Keratinocyte (primary cell): ENCODE measurements around the gene LENG1.

Experiments used
- EZH2 ChIP-seq: IDR thresholded peaks from one replicate; pipeline ENCODE4 v1.6.1; 2012; ENCODE audit warnings: inconsistent platforms, mild to moderate bottlenecking, low read length, moderate library complexity
- TF ChIP-seq, protein P1 (sequence below), 3 experiments: IDR thresholded peaks in 1 of 3; conservative IDR thresholded peaks in 1 of 3; optimal IDR thresholded peaks in 1 of 3; 2 replicates in 2 of 3; 3 replicates in 1 of 3; pipeline versions ENCODE3 to v1.5.1; 2011; ENCODE audit warnings: low read length in 3 of 3, mild to moderate bottlenecking in 3 of 3, moderate library complexity in 2 of 3, control low read depth in 1 of 3, inconsistent platforms in 1 of 3; ENCODE audit not compliant: insufficient read depth in 2 of 3; ENCODE audit errors: extremely low read depth in 1 of 3

DNA sequence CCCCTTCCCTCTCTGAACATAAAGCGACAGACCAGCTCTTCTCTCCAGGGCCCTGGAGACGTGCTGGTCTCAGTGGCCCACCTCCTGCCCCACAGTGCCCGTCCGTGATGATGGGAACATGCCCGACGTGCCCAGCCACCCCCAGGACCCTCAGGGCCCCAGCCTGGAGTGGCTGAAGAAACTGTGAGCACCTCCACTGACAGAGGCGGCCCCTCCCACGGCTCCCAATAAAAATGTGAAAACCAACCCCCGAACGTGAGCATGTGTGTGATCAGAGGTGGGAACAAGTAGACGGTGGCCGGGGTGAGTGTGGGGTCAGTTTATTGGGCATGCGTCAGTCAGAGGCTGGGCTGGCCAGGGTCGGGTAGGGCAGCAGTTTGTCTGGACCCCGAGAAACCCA is 52.8 kb downstream of the LENG1 start:
- TF ChIP-seq, protein P1, sequence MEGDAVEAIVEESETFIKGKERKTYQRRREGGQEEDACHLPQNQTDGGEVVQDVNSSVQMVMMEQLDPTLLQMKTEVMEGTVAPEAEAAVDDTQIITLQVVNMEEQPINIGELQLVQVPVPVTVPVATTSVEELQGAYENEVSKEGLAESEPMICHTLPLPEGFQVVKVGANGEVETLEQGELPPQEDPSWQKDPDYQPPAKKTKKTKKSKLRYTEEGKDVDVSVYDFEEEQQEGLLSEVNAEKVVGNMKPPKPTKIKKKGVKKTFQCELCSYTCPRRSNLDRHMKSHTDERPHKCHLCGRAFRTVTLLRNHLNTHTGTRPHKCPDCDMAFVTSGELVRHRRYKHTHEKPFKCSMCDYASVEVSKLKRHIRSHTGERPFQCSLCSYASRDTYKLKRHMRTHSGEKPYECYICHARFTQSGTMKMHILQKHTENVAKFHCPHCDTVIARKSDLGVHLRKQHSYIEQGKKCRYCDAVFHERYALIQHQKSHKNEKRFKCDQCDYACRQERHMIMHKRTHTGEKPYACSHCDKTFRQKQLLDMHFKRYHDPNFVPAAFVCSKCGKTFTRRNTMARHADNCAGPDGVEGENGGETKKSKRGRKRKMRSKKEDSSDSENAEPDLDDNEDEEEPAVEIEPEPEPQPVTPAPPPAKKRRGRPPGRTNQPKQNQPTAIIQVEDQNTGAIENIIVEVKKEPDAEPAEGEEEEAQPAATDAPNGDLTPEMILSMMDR (optimal IDR thresholded peaks at IDR 0.05 in 1 of 3, IDR thresholded peaks at IDR 0.05 in 1 of 3, conservative IDR thresholded peaks at IDR 0.05 in 1 of 3; ENCODE audit: extremely low read depth in 1 of 3, insufficient read depth in 2 of 3, low read length in 3 of 3), result no peak
- TF ChIP-seq EZH2, result no peak
